Neural crest cell (in vitro differentiated cells): ENCODE measurements around the gene ELMOD3. TPM values are rescaled to one million over a fixed set of nuclear protein-coding genes. Genes with fewer than 3 reads are reported as not detected.
"Not testable (repeated sequence)": the region's sequence is repeated elsewhere in the genome, so short reads cannot be mapped to it uniquely, and the experiment has no call there.

ENCODE experiments used
- DNase-seq: peaks from one replicate; pipeline ENCODE4 v3.0.0; 2021; ENCODE audit warnings: low read depth, mixed read lengths, low spot score
- H3K27ac Mint-ChIP-seq: one replicate; pipeline ENCODE4 v1.8.0; 2021; ENCODE audit warnings: mild to moderate bottlenecking, mixed read lengths; ENCODE audit not compliant: unreplicated experiment
- H3K27me3 Mint-ChIP-seq: 2 replicates; pipeline ENCODE4 v1.8.0; 2021; ENCODE audit warnings: low read depth, mild to moderate bottlenecking, mixed read lengths
- H3K36me3 Mint-ChIP-seq: 2 replicates; pipeline ENCODE4 v1.8.0; 2021; ENCODE audit warnings: low read depth, mild to moderate bottlenecking, mixed read lengths
- H3K4me1 Mint-ChIP-seq: 2 replicates; pipeline ENCODE4 v1.8.0; 2021; ENCODE audit warnings: mixed read lengths
- H3K4me3 Mint-ChIP-seq: one replicate; pipeline ENCODE4 v1.8.0; 2021; ENCODE audit warnings: mild to moderate bottlenecking, mixed read lengths
- H3K9me3 Mint-ChIP-seq: 2 replicates; pipeline ENCODE4 v1.8.0; 2021; ENCODE audit warnings: mixed read lengths
- total RNA-seq: library from RNA; stranded (reverse); gene quantifications from 2 replicates; pipeline ENCODE4 v1.2.1, GENCODE V29; 2021
- TF ChIP-seq, protein P1 (sequence below): fragments of 200-600 bp; sonication (generic); conservative IDR thresholded peaks from 2 replicates; pipeline ENCODE4 v1.5.0; 2021; ENCODE audit warnings: antibody characterized with exemption, mild to moderate bottlenecking

ELMOD3 gene
- total RNA-seq, 1 donor from 2014 or later, result 25.9 TPM

DNA sequence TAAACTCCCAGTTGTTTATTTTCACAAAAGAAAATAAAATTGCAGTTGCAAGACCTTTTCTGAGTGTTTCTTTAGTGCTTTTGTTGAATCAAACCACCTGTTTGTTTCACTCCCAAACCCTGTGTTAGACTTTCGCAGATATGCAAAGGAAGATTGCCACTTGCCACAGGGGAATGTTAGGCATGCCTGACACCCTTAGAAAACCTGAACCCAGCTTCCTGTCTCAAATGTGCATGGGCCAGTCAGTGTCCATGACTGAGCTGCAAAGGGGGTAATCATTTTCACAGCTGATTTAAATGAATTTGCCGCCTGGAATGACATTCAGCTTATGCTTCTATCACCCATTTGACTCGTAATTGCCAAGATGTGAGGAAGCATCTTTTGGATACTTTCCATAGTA lies 44.2 kb upstream of the ELMOD3 start:
- Mint-ChIP-seq H3K4me1 (peaks cover 4% of the 10 kb centered on the region), H3K9me3 (no peaks in the 10 kb centered on the region), H3K27ac (peak overlapping the region; percentile 10), H3K36me3 (no peaks in the 10 kb centered on the region), H3K27me3 (no peaks in the 10 kb centered on the region), H3K4me3 (no peak overlapping the region)
- no peak for DNase-seq
- TF ChIP-seq, protein P1, sequence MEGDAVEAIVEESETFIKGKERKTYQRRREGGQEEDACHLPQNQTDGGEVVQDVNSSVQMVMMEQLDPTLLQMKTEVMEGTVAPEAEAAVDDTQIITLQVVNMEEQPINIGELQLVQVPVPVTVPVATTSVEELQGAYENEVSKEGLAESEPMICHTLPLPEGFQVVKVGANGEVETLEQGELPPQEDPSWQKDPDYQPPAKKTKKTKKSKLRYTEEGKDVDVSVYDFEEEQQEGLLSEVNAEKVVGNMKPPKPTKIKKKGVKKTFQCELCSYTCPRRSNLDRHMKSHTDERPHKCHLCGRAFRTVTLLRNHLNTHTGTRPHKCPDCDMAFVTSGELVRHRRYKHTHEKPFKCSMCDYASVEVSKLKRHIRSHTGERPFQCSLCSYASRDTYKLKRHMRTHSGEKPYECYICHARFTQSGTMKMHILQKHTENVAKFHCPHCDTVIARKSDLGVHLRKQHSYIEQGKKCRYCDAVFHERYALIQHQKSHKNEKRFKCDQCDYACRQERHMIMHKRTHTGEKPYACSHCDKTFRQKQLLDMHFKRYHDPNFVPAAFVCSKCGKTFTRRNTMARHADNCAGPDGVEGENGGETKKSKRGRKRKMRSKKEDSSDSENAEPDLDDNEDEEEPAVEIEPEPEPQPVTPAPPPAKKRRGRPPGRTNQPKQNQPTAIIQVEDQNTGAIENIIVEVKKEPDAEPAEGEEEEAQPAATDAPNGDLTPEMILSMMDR, result no peak

DNA sequence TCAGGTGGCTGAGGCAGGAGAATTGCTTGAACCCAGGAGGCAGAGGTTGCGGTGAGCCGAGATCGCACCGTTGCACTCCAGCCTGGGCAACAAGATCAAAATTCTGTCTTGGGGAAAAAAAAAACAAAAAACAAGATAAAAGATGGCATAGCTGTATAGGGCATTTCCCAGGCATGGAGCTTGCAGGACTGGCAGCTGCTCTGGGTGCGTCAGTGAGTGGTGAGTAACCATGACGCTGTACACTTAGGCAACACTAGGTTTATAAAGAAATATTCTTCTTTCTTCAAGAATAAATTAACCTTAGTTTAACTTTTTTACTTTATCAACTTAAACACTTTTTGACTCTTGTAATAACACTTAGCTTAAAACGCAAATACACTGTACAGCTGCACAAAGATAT lies 42.2 kb upstream of the ELMOD3 start:
- Mint-ChIP-seq H3K4me3 (no peak overlapping the region), H3K4me1 (peaks cover 4% of the 10 kb centered on the region), H3K27ac (no peak overlapping the region), H3K36me3 (peaks cover 5% of the 10 kb centered on the region), H3K9me3 (no peaks in the 10 kb centered on the region), H3K27me3 (no peaks in the 10 kb centered on the region)
- DNase-seq, result no peak
- TF ChIP-seq, protein P1, result no peak

DNA sequence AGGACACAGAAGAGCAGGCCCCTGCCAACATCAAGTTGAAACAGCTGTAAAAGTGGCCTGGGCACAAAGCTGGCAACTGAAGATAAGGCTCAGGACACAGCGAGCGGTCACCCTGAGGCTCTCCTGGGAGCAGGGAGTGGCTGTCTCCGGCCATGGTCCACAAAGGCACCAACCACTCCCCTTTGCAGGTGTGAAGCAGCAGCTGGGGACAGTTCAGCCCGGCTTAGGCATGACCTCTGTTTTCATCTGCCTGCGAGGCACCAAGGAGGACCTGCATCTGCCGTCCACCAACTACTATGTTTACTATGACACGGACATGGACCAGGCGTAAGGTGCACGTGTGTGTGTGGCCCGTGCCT lies 39.7 kb upstream of the ELMOD3 start:
- TF ChIP-seq, protein P1, result no peak
- Mint-ChIP-seq H3K9me3 (no peaks in the 10 kb centered on the region), H3K4me3 (no peak overlapping the region), H3K27me3 (no peaks in the 10 kb centered on the region), H3K36me3 (peaks cover 15% of the 10 kb centered on the region), H3K27ac (peak overlapping the region; percentile 12), H3K4me1 (peaks cover 9% of the 10 kb centered on the region)
- no peak for DNase-seq

DNA sequence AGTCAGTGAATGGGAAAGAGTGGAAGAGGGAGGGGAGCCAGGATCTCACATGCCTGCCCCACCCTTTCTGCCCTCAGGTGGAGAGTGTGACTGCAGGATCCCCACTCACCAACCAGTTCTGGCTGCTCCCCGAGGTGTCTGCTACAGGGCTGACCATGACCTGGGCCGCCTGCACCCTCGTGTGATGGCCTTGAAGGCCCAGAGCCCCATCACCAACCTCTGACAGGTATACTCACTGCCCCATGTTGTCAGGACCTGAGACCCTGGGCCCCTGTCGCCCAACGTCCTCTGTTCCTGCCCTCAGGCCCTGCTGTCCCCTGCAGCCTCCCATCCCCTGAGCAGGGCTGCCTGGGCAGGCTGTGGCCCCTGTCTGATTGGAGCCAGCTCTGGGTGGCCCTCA lies 38.6 kb upstream of the ELMOD3 start:
- not testable (repeated sequence) for DNase-seq, H3K27me3 Mint-ChIP-seq, H3K9me3 Mint-ChIP-seq, H3K4me3 Mint-ChIP-seq, H3K4me1 Mint-ChIP-seq, H3K27ac Mint-ChIP-seq
- peaks cover 25% of the 10 kb centered on the region for H3K36me3 Mint-ChIP-seq

DNA sequence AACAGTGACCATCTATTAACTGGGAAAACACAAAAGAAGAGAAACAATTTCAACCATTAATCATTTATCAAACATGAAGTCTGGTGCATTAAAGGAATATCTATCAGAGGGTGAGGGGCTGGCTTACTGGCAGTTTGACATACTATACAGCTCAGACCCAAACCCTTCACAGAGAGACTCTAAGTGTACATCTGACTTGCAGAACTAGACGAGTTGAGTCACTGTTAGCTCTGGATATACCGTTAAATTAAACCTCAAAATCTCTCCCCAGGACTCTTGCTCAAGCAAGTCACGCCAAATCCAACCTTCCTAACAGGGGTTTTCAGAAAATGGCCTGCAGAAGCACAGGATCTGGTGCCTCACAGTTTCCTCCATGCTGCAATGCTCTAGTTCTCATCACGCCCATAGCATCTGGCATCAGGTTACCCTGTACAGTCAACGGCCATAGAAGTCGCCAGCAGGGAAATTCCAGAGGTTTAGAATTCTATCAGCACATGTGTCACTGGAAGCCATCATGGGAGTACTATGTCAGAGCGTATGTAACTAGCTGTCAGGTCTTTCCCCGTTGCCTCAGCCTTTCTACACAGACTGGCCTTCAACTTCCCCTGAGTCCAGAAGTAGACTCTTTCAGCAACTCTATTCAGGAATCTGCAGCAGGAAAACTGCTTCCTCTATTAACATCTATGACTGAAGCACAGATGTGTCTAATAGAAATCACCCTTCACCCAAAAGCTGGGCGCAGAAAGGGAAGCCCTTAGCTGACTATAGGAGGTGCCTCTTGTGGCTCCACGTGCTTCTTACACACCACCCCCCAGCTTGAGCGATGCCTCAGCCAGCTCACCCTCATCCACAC lies 36.1 kb upstream of the ELMOD3 start:
- H3K9me3 Mint-ChIP-seq, result no peaks in the 10 kb centered on the region
- no peak overlapping the region for H3K27ac Mint-ChIP-seq
- TF ChIP-seq, protein P1, result no peak
- peak overlapping the region; percentile 9 for H3K4me3 Mint-ChIP-seq
- peaks cover 9% of the 10 kb centered on the region for H3K4me1 Mint-ChIP-seq
- no peak for DNase-seq
- H3K27me3 Mint-ChIP-seq, result no peaks in the 10 kb centered on the region
- peaks cover 34% of the 10 kb centered on the region for H3K36me3 Mint-ChIP-seq

DNA sequence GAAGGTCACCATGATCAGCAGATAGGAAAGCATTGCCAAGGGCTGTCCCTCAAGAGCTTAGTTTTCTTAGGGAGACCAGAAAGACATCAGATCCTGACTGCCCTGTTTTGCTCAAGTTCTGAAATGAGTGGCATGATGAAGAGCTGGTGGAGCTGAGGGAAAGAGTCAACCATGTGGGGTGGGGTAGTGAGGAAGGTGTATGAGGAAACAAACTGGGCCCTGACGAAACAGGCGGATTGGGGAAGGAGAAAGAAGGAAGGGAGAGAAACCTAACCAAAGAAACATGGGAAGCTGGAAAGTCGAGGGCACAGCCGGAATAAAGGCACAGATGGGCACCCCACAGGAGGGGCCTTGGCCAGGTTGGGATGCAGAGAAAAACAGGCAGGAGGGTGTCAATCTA lies 34.8 kb upstream of the ELMOD3 start:
- H3K27me3 Mint-ChIP-seq, result no peaks in the 10 kb centered on the region
- TF ChIP-seq, protein P1, result no peak
- no peaks in the 10 kb centered on the region for H3K9me3 Mint-ChIP-seq
- DNase-seq, result no peak
- H3K4me3 Mint-ChIP-seq, result no peak overlapping the region
- H3K4me1 Mint-ChIP-seq, result peaks cover 7% of the 10 kb centered on the region
- H3K36me3 Mint-ChIP-seq, result peaks cover 36% of the 10 kb centered on the region
- no peak overlapping the region for H3K27ac Mint-ChIP-seq
